Measurements from ENCODE around the gene SCRN2.
A peak's percentile ranks its signal among the peaks of the same experiment; 100 is the strongest.

SCRN2 gene

GRCh38 chr17:47872019-47872650 is 31.1 kb upstream of the SCRN2 start:
- DNase-seq (ENCODE audit: low read depth in 3 of 3), result no peak

- DNase-seq (ENCODE audit: low read depth in 3 of 3), result no peak
Observed at GRCh38 chr17:47871048-47871447, 30.0 kb upstream of the SCRN2 start.

GRCh38 chr17:47870056-47870455 is 29.0 kb upstream of the SCRN2 start:
- DNase-seq (ENCODE audit: low read depth in 3 of 3), result no peak

GRCh38 chr17:47869114-47869513 is 28.0 kb upstream of the SCRN2 start:
- DNase-seq (ENCODE audit: low read depth in 3 of 3), result no peak

GRCh38 chr17:47867813-47868533 is 26.9 kb upstream of the SCRN2 start:
- no peak for DNase-seq (ENCODE audit: low read depth in 3 of 3)

- DNase-seq (ENCODE audit: low read depth in 3 of 3), result no peak
Observed at GRCh38 chr17:47866941-47867340, 25.9 kb upstream of the SCRN2 start.

- no peak for DNase-seq (ENCODE audit: low read depth in 3 of 3)
Observed at GRCh38 chr17:47864791-47865216, 23.7 kb upstream of the SCRN2 start.

GRCh38 chr17:47862621-47863440 is 21.8 kb upstream of the SCRN2 start:
- DNase-seq (ENCODE audit: low read depth in 3 of 3), result no peak

- no peak for DNase-seq (ENCODE audit: low read depth in 3 of 3)
Observed at GRCh38 chr17:47860386-47860785, 19.3 kb upstream of the SCRN2 start.

- DNase-seq (ENCODE audit: low read depth in 3 of 3), result no peak
Observed at GRCh38 chr17:47857551-47858455, 16.7 kb upstream of the SCRN2 start.

- no peak for DNase-seq (ENCODE audit: low read depth in 3 of 3)
Observed at GRCh38 chr17:47856830-47857229, 15.8 kb upstream of the SCRN2 start.

- DNase-seq (ENCODE audit: low read depth in 3 of 3), result no peak
Observed at GRCh38 chr17:47855737-47856136, 14.7 kb upstream of the SCRN2 start.

- DNase-seq (ENCODE audit: low read depth in 3 of 3), result no peak
Observed at GRCh38 chr17:47853616-47854015, 12.5 kb upstream of the SCRN2 start.

- DNase-seq (ENCODE audit: low read depth in 3 of 3), result no peak
Observed at GRCh38 chr17:47852113-47852949, 11.3 kb upstream of the SCRN2 start.

GRCh38 chr17:47851764-47852112 is 10.7 kb upstream of the SCRN2 start:
- no peak for DNase-seq (ENCODE audit: low read depth in 3 of 3)

GRCh38 chr17:47850692-47851573 is 9.9 kb upstream of the SCRN2 start, which contains the start of gene SP6:
SP6 (minus strand) TSS chr17:47851163; CDS start chr17:47848429, 2,734 bp downstream.
- DNase-seq (ENCODE audit: low read depth in 3 of 3), result peak; percentile 34 to 69 (median 35)

- DNase-seq (ENCODE audit: low read depth in 3 of 3), result no peak
Observed at GRCh38 chr17:47850373-47850691, 9.3 kb upstream of the SCRN2 start.

GRCh38 chr17:47848198-47848513 is 7.1 kb upstream of the SCRN2 start:
- no peak for DNase-seq (ENCODE audit: low read depth in 3 of 3)

GRCh38 chr17:47847341-47848197 is 6.5 kb upstream of the SCRN2 start:
- no peak for DNase-seq (ENCODE audit: low read depth in 3 of 3)
